Prostate gland (tissue), 2 donors: ENCODE measurements around the gene DEF6. TPM values are rescaled to one million over a fixed set of nuclear protein-coding genes. Genes with fewer than 3 reads are reported as not detected.

Experiments
- DNase-seq: peaks from one replicate; pipeline ENCODE4 v3.0.0-alpha.2; 2019; ENCODE audit warnings: low spot score
- H3K27ac ChIP-seq, 2 donors: fragments of 200-600 bp; sonication (generic); 2 replicates each; pipeline ENCODE4 v1.5.1; 2017 to 2019
- H3K27me3 ChIP-seq: fragments of 200-600 bp; sonication (generic); replicated peaks from 2 replicates; pipeline ENCODE4 v1.5.1; 2019; ENCODE audit not compliant: insufficient read depth
- H3K36me3 ChIP-seq, 2 donors: fragments of 200-600 bp; sonication (generic); 1 replicate in 1 of 2; 2 replicates in 1 of 2; pipeline versions ENCODE4 v1.5.1 to v1.8.1; 2017 to 2019
- H3K4me1 ChIP-seq: fragments of 200-600 bp; sonication (generic); replicated peaks from 2 replicates; pipeline ENCODE4 v1.5.1; 2019
- H3K4me3 ChIP-seq, 2 donors: fragments of 200-600 bp; sonication (generic); 2 replicates each; pipeline ENCODE4 v1.5.1; 2017 to 2019
- H3K9me3 ChIP-seq: fragments of 200-600 bp; sonication (generic); 2 replicates; pipeline ENCODE4 v1.5.1; 2017
- POLR2A ChIP-seq: fragments of 450-650 bp; IDR thresholded peaks from one replicate; pipeline ENCODE4 v1.6.1; 2016; ENCODE audit warnings: antibody characterized with exemption, mild to moderate bottlenecking
- POLR2AphosphoS5 ChIP-seq: sonication (generic); formaldehyde crosslinking; IDR thresholded peaks from one replicate; pipeline ENCODE4 v1.6.1; 2017; ENCODE audit warnings: antibody characterized with exemption
- WGBS: methylation state at CpG from one replicate; pipeline ENCODE4 v1.1.5; 2018; 5-methylcytosine and 5-hydroxymethylcytosine counted together
- intact Hi-C: fragments of 100-400 bp; cut with DNase I; formaldehyde crosslinking; loops from one replicate; pipeline ENCODE4 v1.14.2; 2022
- total RNA-seq, 2 donors: library from RNA; depleted of rRNA; stranded (reverse); fragments of >200 nt; gene quantifications; one replicate each; pipeline ENCODE4 v1.1.0, GENCODE V29; 2016
- TF ChIP-seq, protein P1 (sequence below), 4 experiments: fragments of 200-600 bp in 2 of 4; fragments of 450-650 bp in 2 of 4; sonication (generic) in 2 of 4; IDR thresholded peaks; 1 replicate in 3 of 4; 2 replicates in 1 of 4; pipeline ENCODE4 v1.5.1; 2016 to 2019; ENCODE audit warnings: antibody characterized with exemption in 4 of 4, mild to moderate bottlenecking in 2 of 4, moderate library complexity in 2 of 4

Gene DEF6
- total RNA-seq, 2 donors from 2014 or later, result 20.2 to 33.4 TPM

DNA sequence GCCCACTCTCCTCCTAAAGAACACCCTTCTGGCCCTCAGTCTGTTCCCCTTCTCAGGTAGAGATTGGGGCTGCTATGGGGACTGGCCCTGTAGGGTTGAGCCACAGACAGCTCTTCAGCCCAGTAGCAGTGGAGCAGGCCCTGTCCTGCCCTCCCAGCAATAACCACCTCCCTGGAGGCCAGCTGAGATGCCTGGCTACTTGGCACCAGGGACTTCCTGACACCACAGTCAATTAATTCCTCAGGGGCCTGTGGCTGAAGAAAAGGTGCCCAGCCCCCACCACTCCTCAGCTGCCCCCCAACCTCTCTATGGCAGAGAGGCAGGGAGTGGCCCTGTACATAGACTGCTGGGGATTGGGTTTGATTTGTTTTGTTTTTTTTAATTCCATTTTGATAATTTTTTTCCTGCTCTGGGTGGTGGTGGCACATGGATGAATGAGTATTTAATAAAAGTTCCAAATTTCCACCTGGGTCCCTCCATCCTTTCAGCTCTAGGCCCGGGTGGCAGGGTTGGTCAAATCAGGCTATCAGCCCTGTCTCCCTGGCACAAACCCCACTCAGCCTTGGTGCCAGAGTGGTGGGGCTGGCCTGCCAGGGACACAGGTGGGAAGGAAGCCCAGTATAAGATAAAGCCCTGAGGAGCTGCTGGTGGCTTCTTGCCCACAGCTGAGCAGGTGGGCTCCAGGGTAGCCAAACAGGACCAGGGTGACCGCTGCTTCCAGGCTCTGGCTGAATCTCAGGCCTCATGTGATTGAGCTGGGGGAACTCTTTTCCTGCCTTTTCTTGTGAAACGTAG lies 1.9 kb upstream of the DEF6 start:
- TF ChIP-seq POLR2A, result no peak
- no peak for TF ChIP-seq POLR2AphosphoS5
- TF ChIP-seq, protein P1, sequence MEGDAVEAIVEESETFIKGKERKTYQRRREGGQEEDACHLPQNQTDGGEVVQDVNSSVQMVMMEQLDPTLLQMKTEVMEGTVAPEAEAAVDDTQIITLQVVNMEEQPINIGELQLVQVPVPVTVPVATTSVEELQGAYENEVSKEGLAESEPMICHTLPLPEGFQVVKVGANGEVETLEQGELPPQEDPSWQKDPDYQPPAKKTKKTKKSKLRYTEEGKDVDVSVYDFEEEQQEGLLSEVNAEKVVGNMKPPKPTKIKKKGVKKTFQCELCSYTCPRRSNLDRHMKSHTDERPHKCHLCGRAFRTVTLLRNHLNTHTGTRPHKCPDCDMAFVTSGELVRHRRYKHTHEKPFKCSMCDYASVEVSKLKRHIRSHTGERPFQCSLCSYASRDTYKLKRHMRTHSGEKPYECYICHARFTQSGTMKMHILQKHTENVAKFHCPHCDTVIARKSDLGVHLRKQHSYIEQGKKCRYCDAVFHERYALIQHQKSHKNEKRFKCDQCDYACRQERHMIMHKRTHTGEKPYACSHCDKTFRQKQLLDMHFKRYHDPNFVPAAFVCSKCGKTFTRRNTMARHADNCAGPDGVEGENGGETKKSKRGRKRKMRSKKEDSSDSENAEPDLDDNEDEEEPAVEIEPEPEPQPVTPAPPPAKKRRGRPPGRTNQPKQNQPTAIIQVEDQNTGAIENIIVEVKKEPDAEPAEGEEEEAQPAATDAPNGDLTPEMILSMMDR (IDR thresholded peaks at IDR 0.05), result no peak
- H3K27me3 ChIP-seq, result no peaks in the 10 kb centered on the region
- no peak overlapping the region for H3K27ac ChIP-seq
- no peak for DNase-seq
- no peak overlapping the region for H3K4me3 ChIP-seq
- 47% methylated on average over 3 of the region's 3 CpGs for WGBS
- H3K9me3 ChIP-seq, result no peaks in the 10 kb centered on the region
- no peaks in the 10 kb centered on the region for H3K4me1 ChIP-seq
- peaks cover 0 to 27% of the 10 kb centered on the region in 2 donors for H3K36me3 ChIP-seq
- intact Hi-C loops, result no loop called here

DNA sequence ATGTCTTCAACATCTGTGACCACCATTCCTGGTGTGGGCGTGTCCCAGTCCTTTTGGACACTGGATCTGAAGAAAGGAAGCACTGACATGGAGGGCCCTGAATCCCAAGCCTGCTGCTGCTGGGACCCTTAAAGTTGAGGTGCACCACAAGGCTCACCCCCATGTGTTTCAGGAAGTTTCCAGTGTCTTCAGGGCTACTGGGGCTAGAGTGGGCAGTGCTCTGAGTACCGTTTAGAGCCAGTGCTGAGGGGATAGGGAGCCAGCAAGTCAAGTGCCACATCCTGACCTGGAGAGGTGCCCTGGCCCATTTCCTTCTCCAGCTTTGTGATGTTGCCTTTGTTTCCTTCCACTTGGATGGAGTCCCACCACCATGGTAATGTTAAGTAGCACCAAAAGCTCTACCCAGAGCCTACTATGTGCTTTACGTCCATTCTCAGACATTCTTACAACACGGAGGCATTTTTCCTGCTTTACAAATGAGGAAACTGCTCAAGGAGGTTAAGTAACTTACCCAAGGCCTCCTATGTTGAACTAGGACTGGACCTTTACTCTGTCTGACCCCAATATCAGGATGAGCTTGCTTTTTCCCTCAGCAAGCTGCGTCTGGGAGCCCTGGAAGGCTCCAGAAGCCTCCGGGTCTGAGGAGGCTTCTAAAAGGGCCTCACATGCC lies 552 bp upstream of the DEF6 start:
- peak overlapping the region; percentile 86 to 88 for H3K27ac ChIP-seq
- intact Hi-C loops, result no loop called here

DNA sequence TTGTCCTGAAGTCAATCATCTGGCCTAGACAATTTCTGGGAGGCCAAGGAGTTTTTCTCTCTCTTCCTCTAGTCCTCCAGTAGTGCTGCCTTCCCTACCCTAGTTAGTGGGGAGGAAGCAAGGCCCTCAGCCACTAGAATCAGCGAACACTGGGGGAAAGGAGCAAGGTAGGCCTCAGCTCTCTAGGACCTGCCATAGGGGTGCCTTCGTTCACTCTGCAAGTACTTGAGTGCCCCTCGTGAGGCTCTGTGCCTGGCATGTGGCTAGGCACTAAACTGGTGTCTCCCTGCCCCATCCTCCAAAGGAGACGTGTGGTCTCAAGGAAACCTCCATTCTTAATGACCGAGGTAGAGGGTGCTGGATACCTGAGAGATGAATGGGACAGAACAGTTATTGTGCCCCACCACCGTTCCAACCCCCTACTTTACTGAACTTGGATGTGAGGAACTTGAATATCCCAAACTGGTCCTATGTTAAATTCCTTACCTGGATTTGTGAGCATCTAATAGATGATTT lies 1.1 kb downstream of the DEF6 start:
- H3K27ac ChIP-seq, result peak overlapping the region; percentile 86 to 88
- no peaks in the 10 kb centered on the region for H3K9me3 ChIP-seq
- peak overlapping the region; percentile 43 to 55 for H3K4me3 ChIP-seq
- TF ChIP-seq, protein P1 (IDR thresholded peaks at IDR 0.05), result no peak
- 64% methylated on average over 6 of the region's 6 CpGs for WGBS
- intact Hi-C loops, result no loop called here
- no peaks in the 10 kb centered on the region for H3K27me3 ChIP-seq
- H3K4me1 ChIP-seq, result no peaks in the 10 kb centered on the region
- H3K36me3 ChIP-seq, result peaks cover 0 to 11% of the 10 kb centered on the region in 2 donors
- DNase-seq, result no peak

More for the DNA sequence above, 552 bp upstream of the DEF6 start:
- H3K4me3 ChIP-seq, result peak overlapping the region; percentile 43 to 55
- no peaks in the 10 kb centered on the region for H3K27me3 ChIP-seq
- no peak for DNase-seq
- H3K4me1 ChIP-seq, result no peaks in the 10 kb centered on the region
- no peaks in the 10 kb centered on the region for H3K9me3 ChIP-seq
- TF ChIP-seq, protein P1 (IDR thresholded peaks at IDR 0.05), result no peak
- TF ChIP-seq POLR2AphosphoS5 (no peak), POLR2A (no peak)
- WGBS, result 50% methylated on average over 6 of the region's 6 CpGs
- H3K36me3 ChIP-seq, result peaks cover 0 to 20% of the 10 kb centered on the region in 2 donors

DNA sequence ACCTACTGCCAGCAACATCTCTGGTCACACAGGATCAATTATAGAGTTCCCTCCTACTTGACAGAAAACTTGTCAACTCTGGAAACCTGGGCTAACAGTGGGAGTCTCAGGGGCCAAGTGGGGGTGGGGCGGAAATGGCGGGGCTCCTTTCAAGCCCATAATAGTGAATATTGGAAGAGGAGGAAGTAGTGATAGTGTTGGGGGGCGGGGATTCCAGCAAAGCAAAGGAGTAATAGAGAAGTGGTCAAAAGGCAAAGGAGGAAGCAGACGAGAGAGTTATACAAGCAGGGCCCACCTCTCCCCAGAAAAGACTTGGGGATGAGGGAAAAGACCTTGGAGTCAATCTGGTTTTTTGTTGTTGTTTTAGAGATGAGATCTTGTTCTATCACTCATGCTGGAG lies 2.1 kb downstream of the DEF6 start:
- intact Hi-C loops, result no loop called here
- no peak for DNase-seq
- 81% methylated on average over 4 of the region's 4 CpGs for WGBS
- no peaks in the 10 kb centered on the region for H3K9me3 ChIP-seq
- no peaks in the 10 kb centered on the region for H3K27me3 ChIP-seq
- H3K36me3 ChIP-seq, result peaks cover 0 to 9% of the 10 kb centered on the region in 2 donors
- no peaks in the 10 kb centered on the region for H3K4me1 ChIP-seq
- H3K4me3 ChIP-seq, result no peak overlapping the region
- H3K27ac ChIP-seq, result no peak overlapping the region
- no peak for TF ChIP-seq POLR2A
- TF ChIP-seq, protein P1 (IDR thresholded peaks at IDR 0.05), result no peak
